Esophagus squamous epithelium (tissue), 5 donors: ENCODE results near the gene RRAD. TPM values are rescaled to one million over a fixed set of nuclear protein-coding genes. Genes with fewer than 3 reads are reported as not detected.
A peak's percentile ranks its signal among the peaks of the same experiment; 100 is the strongest.

Experiments used
- DNase-seq: peaks from one replicate; lab custom pipeline; 2025; lab: John Stamatoyannopoulos, UW
- H3K27ac ChIP-seq, 4 donors: fragments of 200-600 bp; sonication (generic); one replicate each; pipeline ENCODE4 v1.5.1; 2016 to 2019; ENCODE audit warnings: mild to moderate bottlenecking in 1 of 4
- H3K27me3 ChIP-seq, 4 donors: fragments of 200-600 bp; sonication (generic); 1 replicate in 3 of 4; 2 replicates in 1 of 4; pipeline versions ENCODE4 v1.5.1 to v1.6.0; 2017 to 2021; ENCODE audit warnings: antibody characterized with exemption in 1 of 4
- H3K36me3 ChIP-seq, 3 donors: fragments of 200-600 bp; sonication (generic); one replicate each; pipeline ENCODE4 v1.5.1; 2016 to 2019
- H3K4me1 ChIP-seq, 3 donors: fragments of 200-600 bp; sonication (generic); one replicate each; pipeline ENCODE4 v1.5.1; 2017 to 2019
- H3K4me3 ChIP-seq, 4 donors: fragments of 200-600 bp; sonication (generic); 1 replicate in 3 of 4; 2 replicates in 1 of 4; pipeline ENCODE4 v1.5.1; 2016 to 2019; ENCODE audit warnings: mild to moderate bottlenecking in 2 of 4, moderate library complexity in 1 of 4
- H3K9me3 ChIP-seq, 3 donors: fragments of 200-600 bp; sonication (generic); one replicate each; pipeline ENCODE4 v1.5.1; 2016 to 2019
- CTCF ChIP-seq, 6 experiments: fragments of 450-650 bp in 4 of 6; fragments of 200-600 bp in 2 of 6; sonication (generic) in 2 of 6; IDR thresholded peaks; one replicate each; pipeline ENCODE4 v1.5.1; 2016 to 2019; ENCODE audit warnings: antibody characterized with exemption in 6 of 6, mild to moderate bottlenecking in 4 of 6, moderate library complexity in 4 of 6
- POLR2A ChIP-seq, 4 donors: fragments of 450-650 bp; IDR thresholded peaks; one replicate each; pipeline ENCODE4 v1.6.1; 2017; ENCODE audit warnings: antibody characterized with exemption in 4 of 4, mild to moderate bottlenecking in 4 of 4, moderate library complexity in 3 of 4
- WGBS, 2 donors: methylation state at CpG; one replicate each; pipeline ENCODE4 v1.1.5; 2018; 5-methylcytosine and 5-hydroxymethylcytosine counted together
- intact Hi-C: fragments of 100-400 bp; cut with DNase I; formaldehyde crosslinking; loops from one replicate; pipeline ENCODE4 v1.15.0; 2022
- total RNA-seq, 4 donors: library from RNA; depleted of rRNA; stranded (reverse); fragments of >200 nt; gene quantifications; one replicate each; pipeline ENCODE4 v1.1.0, GENCODE V29; 2016
- donor health status: DM: yes; HTN: yes; CAD: no.

Gene RRAD
- total RNA-seq, 4 donors from 2014 or later = 68.7 to 208 (median 129) TPM

- H3K9me3 ChIP-seq = no peaks in the 10 kb centered on the region
- TF ChIP-seq POLR2A (IDR thresholded peaks at IDR 0.05) (no peak), CTCF (IDR thresholded peaks at IDR 0.05) (peak; percentile 42 to 93 (median 78))
- intact Hi-C loops = loop anchor here (5.0 kb wide), 1 partner anchor 37 kb away; the partner anchor contains the start of gene CIAO2B
- WGBS, 2 donors = 43 to 60% methylated on average over 6 to 7 of the region's 11 CpGs
- no peaks in the 10 kb centered on the region for H3K27me3 ChIP-seq
- H3K4me3 ChIP-seq = no peak overlapping the region
- H3K36me3 ChIP-seq = peaks cover 0 to 6% (median 0%) of the 10 kb centered on the region in 3 donors
- H3K27ac ChIP-seq = peak overlapping the region; percentile 80 to 93 (median 85)
- DNase-seq = peak; percentile 6
- peaks cover 30 to 52% (median 40%) of the 10 kb centered on the region in 3 donors for H3K4me1 ChIP-seq
Observed at GRCh38 chr16:66894948-66895688, 30.2 kb downstream of the RRAD start.

GRCh38 chr16:66894055-66894454 is 31.3 kb downstream of the RRAD start:
- Histone ChIP-seq H3K4me1 (peaks cover 20 to 47% (median 30%) of the 10 kb centered on the region in 3 donors), H3K27ac (no peak overlapping the region), H3K36me3 (peaks cover 0 to 6% (median 0%) of the 10 kb centered on the region in 3 donors), H3K9me3 (no peaks in the 10 kb centered on the region), H3K27me3 (no peaks in the 10 kb centered on the region), H3K4me3 (no peak overlapping the region)
- no peak for DNase-seq
- intact Hi-C loops = no loop called here
- TF ChIP-seq CTCF (IDR thresholded peaks at IDR 0.05) = no peak
- no peak for TF ChIP-seq POLR2A (IDR thresholded peaks at IDR 0.05)
- WGBS, 2 donors = 88% methylated on average over 2 of the region's 2 CpGs; no CpG with 5 or more reads in 1 of the 2 donors

- no peak overlapping the region for H3K27ac ChIP-seq
Observed at GRCh38 chr16:66891797-66892196, 33.5 kb downstream of the RRAD start.

GRCh38 chr16:66891360-66891759 is 34.0 kb downstream of the RRAD start:
- TF ChIP-seq CTCF (IDR thresholded peaks at IDR 0.05) (no peak), POLR2A (IDR thresholded peaks at IDR 0.05) (no peak)

More at GRCh38 chr16:66891797-66892196, 33.5 kb downstream of the RRAD start:
- H3K36me3 ChIP-seq = peaks cover 0 to 21% (median 0%) of the 10 kb centered on the region in 3 donors
- intact Hi-C loops = no loop called here
- no peaks in the 10 kb centered on the region for H3K9me3 ChIP-seq
- TF ChIP-seq POLR2A (IDR thresholded peaks at IDR 0.05) (no peak), CTCF (IDR thresholded peaks at IDR 0.05) (no peak)
- peaks cover 13 to 30% (median 14%) of the 10 kb centered on the region in 3 donors for H3K4me1 ChIP-seq
- no peak overlapping the region for H3K4me3 ChIP-seq
- 97 to 98% methylated on average over 6 of the region's 6 CpGs for WGBS, 2 donors
- no peaks in the 10 kb centered on the region for H3K27me3 ChIP-seq
- DNase-seq = no peak

GRCh38 chr16:66890799-66891198 is 34.5 kb downstream of the RRAD start:
- H3K27ac ChIP-seq = no peak overlapping the region
- no peak overlapping the region for H3K4me3 ChIP-seq
- TF ChIP-seq CTCF (IDR thresholded peaks at IDR 0.05) = no peak
- intact Hi-C loops = no loop called here
- peaks cover 6 to 20% (median 8%) of the 10 kb centered on the region in 3 donors for H3K4me1 ChIP-seq
- DNase-seq = no peak
- 69 to 88% methylated on average over 2 of the region's 2 CpGs for WGBS, 2 donors
- no peaks in the 10 kb centered on the region for H3K9me3 ChIP-seq
- peaks cover 0 to 31% (median 0%) of the 10 kb centered on the region in 3 donors for H3K36me3 ChIP-seq
- H3K27me3 ChIP-seq = no peaks in the 10 kb centered on the region

More at GRCh38 chr16:66891360-66891759, 34.0 kb downstream of the RRAD start:
- Histone ChIP-seq H3K4me1 (peaks cover 11 to 25% (median 13%) of the 10 kb centered on the region in 3 donors), H3K9me3 (no peaks in the 10 kb centered on the region), H3K4me3 (no peak overlapping the region), H3K27me3 (no peaks in the 10 kb centered on the region), H3K36me3 (peaks cover 0 to 25% (median 0%) of the 10 kb centered on the region in 3 donors), H3K27ac (no peak overlapping the region)
- DNase-seq = no peak
- WGBS, 2 donors = 51 to 73% methylated on average over 4 of the region's 4 CpGs
- intact Hi-C loops = no loop called here
